ENCODE data around the gene DNAAF9.

- no peak for TF ChIP-seq POLR2A (IDR thresholded peaks at IDR 0.05; ENCODE audit: low read length)
- TF ChIP-seq, protein P1, sequence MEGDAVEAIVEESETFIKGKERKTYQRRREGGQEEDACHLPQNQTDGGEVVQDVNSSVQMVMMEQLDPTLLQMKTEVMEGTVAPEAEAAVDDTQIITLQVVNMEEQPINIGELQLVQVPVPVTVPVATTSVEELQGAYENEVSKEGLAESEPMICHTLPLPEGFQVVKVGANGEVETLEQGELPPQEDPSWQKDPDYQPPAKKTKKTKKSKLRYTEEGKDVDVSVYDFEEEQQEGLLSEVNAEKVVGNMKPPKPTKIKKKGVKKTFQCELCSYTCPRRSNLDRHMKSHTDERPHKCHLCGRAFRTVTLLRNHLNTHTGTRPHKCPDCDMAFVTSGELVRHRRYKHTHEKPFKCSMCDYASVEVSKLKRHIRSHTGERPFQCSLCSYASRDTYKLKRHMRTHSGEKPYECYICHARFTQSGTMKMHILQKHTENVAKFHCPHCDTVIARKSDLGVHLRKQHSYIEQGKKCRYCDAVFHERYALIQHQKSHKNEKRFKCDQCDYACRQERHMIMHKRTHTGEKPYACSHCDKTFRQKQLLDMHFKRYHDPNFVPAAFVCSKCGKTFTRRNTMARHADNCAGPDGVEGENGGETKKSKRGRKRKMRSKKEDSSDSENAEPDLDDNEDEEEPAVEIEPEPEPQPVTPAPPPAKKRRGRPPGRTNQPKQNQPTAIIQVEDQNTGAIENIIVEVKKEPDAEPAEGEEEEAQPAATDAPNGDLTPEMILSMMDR (IDR thresholded peaks at IDR 0.05): no peak
- no peak for TF ChIP-seq MAX (IDR thresholded peaks at IDR 0.05)
- no peak for TF ChIP-seq RFX5 (IDR thresholded peaks at IDR 0.05)
- TF ChIP-seq MYC (IDR thresholded peaks at IDR 0.05; ENCODE audit: borderline replicate concordance, low read length): no peak
- no peak for TF ChIP-seq ZFP36 (IDR thresholded peaks at IDR 0.05; ENCODE audit: borderline replicate concordance, partially characterized antibody)
These were observed 29.8 kb downstream of the DNAAF9 start for GRCh38 chr20:3377644-3378043.
